CD4-positive, alpha-beta T cell treated with Interferon alpha-2 for 1 hour (primary cell): ENCODE data around the gene HNRNPF.

Experiments
- DNase-seq, 2 donors: peaks; one replicate each; pipeline ENCODE4 v3.0.0-alpha.2; 2020 to 2022

Gene HNRNPF

GRCh38 chr10:43420369-43421200 is 11.6 kb upstream of the HNRNPF start:
- DNase-seq: peak; percentile 86 to 87

DNA sequence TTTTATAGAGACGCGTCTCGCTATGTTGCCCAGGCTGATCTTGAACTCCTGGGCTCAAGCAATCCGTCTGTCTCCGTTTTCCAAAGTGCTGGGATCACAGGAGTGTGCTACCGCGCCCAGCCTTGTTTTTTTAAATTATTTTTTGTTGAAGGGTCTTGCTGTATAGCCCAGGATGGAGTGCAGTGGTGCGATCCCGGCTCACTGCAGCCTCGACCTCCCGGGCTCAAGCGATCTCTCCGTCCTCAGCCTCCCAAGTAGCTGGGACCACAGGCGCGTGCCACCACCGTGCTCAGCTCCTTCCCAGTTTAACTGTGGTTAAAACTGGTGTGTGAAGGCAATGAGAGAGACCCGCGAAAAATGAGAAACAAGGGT is 11.0 kb upstream of the HNRNPF start:
- DNase-seq: no peak

DNA sequence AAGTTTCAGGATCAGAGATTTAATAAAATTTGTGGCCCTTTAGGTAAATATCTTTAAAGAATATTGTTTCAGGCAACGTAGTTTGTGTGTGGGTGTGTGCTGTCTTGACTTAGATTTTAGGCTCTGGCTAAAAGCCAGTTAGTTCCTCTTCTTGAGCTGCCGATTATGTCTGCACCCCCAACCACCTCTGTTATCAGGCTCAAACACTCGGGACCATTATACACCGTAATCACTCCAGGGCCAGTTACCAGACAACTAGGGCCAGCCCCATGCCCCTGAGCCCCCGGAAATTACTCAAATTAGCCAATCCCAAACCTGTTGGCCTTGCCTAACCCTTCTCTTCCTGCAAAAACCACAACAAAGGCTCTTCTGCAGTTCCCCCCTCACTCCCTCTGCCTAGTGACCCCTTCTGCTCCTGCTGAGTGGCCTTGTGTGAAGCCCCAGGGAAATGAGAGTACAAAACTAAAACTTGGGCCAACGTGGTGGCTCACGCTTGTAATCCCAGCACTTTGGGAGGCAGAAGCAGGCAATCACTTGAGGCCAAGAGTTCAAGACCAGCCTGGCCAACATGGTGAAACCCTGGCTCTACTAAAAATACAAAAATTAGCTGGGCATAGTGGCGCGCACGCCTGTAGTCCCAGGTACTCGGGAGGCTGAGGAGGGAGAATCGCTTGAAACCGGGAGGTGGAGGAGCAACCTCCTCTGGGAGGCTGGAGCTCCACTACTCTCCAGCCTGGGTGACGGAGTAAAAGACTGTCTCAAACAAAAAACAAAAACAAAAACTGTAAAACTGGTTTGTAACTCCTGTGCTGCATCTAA is 9.2 kb upstream of the HNRNPF start:
- DNase-seq: peak; percentile 67 to 76

DNA sequence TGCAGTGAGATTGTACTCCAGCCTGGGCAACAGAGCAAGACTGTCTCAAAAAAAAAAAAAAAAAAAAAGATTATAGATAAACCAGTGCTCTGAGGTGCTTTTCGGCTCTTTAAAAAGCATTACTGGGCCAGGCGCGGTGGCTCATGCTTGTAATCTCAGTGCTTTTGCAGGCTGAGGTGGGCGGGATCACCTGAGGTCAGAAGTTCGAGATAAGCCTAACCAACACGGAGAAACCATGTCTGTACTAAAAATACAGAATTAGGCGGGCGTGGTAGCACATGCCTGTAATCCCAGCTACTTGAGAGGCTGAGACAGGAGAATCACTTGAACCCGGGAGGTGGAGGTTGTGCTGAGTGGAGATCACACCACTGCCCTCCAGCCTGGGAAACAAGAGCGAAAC is 6.6 kb upstream of the HNRNPF start:
- no peak for DNase-seq

- no peak for DNase-seq
Observed at GRCh38 chr10:43411536-43411935, 2.5 kb upstream of the HNRNPF start.

GRCh38 chr10:43410345-43410744 is 1.4 kb upstream of the HNRNPF start:
- no peak for DNase-seq

- peak; percentile 81 to 85 for DNase-seq
Observed at GRCh38 chr10:43409385-43410109, 561 bp upstream of the HNRNPF start.

- no peak for DNase-seq
Observed at GRCh38 chr10:43408331-43408709, 666 bp downstream of the HNRNPF start.

- DNase-seq: peak; percentile 89
Observed at GRCh38 chr10:43407576-43408330, 1.2 kb downstream of the HNRNPF start.

DNA sequence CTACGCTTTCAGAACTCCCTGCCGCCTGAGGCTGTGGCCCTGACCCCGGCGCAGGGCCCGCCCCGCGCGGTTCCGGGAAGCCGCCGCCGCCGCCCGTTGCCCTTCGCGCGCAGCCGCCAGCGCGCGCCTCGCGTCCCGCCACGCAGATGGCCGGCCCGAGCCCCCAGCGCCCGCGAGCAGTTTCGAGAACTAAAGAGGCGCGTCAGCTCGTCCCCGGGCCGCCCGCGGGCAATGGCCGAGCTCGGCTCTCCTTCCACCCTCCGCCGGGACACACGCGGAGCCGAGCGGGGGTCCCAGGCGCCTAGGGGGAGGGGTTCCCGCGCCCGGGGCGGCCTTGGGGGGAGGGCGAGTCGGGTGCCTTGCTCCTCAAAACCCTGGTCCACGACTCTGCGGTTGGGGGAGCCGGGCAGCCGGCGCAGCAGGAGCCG is 1.8 kb downstream of the HNRNPF start:
- DNase-seq: peak; percentile 68 to 76

- DNase-seq: peak in 1 of 2 donors; percentile 70
Observed at GRCh38 chr10:43404704-43405084, 4.3 kb downstream of the HNRNPF start.

- DNase-seq: no peak
Observed at GRCh38 chr10:43403911-43404703, 4.9 kb downstream of the HNRNPF start.

- no peak for DNase-seq
Observed at GRCh38 chr10:43402880-43403452, 6.0 kb downstream of the HNRNPF start.

GRCh38 chr10:43402176-43402575 is 6.8 kb downstream of the HNRNPF start:
- DNase-seq: no peak

GRCh38 chr10:43401627-43402026 is 7.4 kb downstream of the HNRNPF start:
- DNase-seq: no peak

DNA sequence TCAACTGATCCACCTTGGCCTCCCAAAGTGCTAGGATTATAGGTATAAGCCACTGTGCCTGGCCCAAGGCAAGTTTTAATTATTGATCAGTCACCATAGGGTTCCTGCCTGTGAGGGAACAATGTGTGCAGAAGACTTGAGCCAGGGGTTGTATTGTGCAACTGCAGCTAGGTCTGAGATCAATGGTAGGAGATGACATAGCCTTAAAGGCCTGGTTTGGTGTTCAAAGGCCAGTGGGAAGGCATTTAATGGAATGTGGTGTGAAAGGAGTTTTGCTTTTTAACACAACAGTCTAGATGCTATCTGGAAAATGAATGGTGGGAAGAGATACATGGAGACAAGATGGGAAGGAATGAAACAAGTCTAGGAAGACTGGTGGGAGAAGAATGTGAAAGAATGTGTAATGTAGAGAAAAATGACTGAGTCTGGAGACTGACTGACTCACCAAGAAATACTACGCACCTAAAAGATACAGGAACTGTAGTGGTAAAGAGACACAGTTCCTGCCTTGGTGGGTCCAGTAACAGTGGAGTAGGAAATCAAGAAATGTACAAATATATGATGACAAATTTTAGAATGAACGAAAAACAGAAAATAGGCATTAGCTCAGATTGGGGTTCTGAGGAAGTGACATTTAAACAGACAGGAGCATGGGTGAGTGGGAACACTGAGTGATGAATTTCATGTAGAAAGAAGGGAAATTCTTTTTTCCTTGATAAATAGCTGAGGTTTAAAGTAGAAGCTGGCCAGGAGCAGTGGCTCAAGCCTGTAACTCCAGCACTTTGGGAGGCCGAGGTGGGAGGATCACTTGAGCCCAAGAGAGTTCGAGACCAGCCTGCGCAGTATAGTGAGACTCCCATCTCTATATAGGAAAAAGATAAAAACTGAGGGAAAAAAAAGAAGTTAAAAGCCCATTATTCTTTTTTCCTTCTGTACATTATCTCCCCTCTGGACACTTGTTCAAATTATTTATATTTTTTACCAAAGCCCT is 9.4 kb downstream of the HNRNPF start:
- no peak for DNase-seq

GRCh38 chr10:43398939-43399319 is 10.1 kb downstream of the HNRNPF start:
- no peak for DNase-seq

- peak; percentile 81 to 83 for DNase-seq
Observed at GRCh38 chr10:43396928-43397624, 11.9 kb downstream of the HNRNPF start.
